Measurements from ENCODE around the gene STT3B.

DNA sequence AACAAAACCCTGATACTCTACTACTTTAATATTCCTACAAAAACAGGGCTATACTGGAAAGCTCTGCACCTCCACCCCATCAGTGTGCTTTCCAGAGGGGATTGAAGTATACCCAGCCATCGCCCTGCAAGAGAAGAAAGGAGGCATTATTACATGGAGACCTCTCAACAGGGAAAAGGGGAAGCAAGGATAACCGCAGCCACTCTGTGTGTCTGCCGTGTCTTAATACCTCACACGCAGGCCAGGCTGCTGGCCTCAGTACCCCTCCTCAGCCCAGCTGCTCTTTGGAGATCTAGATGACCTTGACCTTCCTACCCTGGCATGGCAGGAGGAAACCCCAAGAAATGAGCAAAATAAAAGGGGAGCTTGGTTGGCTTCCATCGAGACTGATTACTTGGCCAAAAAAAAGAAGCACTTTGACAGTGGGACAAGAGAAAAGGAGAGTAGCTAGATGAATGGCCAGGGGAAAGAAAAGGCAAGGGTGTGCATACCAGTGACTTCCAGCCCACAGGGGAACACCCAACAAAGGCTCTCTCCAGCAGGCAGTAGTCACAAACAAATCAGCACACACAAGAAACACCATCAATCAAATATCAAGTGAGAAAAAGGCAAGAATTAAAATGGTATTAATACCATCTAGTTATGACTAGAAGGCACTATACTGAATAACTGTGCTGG is 129.4 kb downstream of the STT3B start:
- TF ChIP-seq CTCF (conservative IDR thresholded peaks at IDR 0.05; ENCODE audit: low read depth, low read length) (no peak), EZH2 (IDR thresholded peaks at IDR 0.05; ENCODE audit: low read length, unreplicated experiment) (no peak), EZH2phosphoT487 (IDR thresholded peaks at IDR 0.05; ENCODE audit: borderline replicate concordance, low read length) (no peak)
